GM19043 (cell line): ENCODE measurements around the gene ABCA2.
"Not testable (repeated sequence)": the region's sequence is repeated elsewhere in the genome, so short reads cannot be mapped to it uniquely, and the experiment has no call there.

Experiments used
- ATAC-seq: cut with Tn5 transposase; IDR thresholded peaks from one replicate; pipeline ENCODE4 v1.9.1; 2021; ENCODE audit warnings: low read depth; ENCODE audit not compliant: unreplicated experiment

Gene ABCA2

DNA sequence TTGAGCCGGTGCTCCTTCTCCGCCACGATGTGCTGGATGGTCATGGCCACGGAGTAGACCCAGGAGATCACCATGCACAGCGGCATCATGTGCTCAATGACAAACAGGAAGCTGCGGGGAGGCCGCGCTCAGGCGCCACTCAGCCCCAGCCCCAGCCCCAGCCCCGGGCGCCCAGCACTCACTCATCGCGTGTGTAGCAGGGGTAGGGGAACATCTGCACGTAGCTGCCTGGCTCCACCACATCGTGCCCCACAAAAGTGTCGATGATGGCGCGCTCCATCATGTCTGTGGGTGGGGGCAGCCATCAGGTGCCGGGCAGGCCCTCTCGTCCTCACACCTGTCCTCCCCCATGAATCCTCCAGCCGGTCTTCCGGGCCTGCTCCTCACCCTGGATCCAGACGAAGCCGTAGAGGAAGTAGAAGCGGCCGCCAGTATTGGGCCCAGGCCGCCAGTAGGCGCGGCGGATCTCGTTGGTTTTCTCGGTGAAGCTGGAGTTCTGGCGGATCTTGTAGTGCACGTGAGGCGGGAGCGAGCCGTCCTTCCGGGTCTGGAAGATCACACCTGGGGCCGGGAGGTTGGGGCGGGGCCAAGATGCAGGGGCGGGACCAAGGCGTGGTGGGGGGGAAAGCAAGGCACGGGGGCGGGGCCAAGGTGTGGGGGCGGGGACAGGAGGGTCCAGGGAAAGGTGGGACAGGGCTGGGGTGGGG lies 10.1 kb downstream of the ABCA2 start:
- no peak for ATAC-seq

DNA sequence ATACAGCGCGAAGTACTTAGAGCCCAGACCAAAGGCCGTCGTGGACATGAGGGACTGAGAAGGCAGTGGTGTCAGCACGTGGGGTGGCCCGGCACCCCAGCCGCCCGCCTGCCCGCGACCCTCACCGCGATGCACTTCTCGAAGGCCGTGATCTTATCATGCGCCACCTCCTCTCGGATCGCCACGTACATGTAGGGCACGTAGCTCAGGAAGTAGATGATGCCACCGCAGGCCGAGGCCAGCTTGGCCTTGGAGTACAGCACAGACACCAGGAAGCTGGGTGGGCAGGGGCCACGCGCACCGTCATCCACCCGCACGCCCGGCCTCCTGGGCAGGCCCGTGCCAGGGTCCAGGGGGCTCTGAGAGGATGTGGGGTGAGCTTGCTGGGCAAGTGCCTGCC lies 11.0 kb downstream of the ABCA2 start:
- no peak for ATAC-seq

DNA sequence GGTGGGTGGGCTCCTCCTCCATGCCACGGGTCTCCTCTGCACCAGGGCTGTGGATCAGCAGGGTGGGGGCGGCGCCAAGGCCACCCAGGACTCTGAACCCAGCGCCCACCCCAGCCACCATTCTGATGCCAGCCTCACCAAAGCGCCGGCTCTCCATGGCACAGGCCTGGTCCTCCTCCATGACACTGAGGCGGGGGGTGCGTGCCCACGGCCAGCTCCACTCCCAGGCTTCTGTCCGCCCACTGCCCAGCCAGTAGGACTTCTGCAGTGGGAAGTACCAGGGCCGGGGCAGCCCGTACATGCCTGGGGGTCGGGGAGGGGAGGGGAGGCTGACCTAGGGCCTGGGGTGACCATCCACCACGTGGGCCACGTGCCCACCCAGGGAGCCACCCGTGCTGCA lies 11.6 kb downstream of the ABCA2 start:
- ATAC-seq: no peak

DNA sequence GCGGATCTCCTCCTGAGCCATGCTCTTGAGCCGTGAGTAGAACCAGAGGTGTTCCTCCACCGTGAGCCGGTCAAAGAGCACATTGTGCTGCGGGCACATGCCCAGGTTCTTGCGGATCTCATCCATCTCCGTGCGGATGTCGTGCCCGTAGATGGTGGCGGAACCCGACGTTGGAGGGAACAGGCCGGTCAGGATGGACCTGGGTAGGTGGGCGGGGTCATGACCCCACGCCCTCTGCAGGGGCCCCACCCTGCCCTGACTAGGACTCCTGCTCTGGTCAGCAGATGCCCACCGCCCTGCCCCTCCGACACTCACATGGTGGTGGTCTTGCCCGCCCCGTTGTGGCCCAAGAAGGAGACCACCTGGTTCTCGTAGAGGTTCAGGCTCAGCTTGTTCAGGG lies 12.1 kb downstream of the ABCA2 start:
- no peak for ATAC-seq

DNA sequence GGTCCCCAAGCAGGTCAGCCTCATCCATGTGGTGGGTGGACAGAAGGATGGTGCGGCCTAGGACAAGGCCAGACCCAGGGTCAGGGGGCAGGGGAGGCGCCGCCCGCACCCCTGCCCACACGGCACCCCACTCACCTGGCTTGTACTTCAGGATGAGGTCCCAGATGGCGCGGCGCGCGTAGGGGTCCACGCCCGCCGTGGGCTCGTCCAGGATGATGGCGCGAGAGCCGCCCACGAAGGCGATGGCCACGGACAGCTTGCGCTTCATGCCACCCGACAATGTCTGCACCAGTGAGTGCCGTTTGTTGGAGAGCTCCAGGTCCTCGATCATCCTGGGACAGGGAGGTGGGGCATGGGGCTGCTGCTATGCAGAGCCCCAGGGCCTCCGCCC lies 12.5 kb downstream of the ABCA2 start:
- ATAC-seq: no peak

DNA sequence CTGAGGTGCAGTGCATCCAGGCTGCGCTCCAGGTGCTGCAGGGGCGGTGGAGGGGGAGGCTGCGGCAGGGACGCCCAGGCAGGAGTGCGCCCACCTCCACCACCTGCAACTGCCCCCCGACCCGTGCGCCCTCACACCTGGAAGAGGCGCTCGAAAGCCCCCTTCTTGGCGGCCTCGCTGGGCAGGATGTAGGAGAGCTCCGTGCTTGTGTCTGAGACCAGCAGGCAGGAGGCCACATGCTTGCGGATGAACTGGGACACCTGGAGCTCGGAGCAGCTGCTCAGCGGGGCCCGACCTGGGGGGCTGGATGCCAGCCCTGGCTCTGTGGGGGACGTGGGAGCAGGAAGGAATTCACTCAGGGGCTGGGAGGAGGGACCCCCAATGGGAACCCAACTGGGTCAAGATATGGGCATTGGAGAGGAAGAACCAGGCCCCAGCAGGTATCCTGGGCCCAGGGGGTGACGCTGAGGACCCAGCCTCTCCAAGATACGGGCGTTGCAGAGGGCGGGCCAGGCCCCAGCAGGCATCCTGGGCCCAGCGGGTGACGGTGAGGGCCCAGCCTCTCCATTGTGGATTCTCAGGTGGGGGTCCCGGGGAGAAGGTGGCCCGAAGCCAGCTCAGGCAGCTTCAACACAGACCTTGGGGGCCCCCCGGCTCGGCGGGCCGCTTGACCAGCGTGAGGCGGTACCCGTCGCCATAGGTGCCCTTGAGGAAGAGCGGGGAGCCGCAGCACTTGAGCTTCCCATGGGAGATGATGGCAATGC lies 13.1 kb downstream of the ABCA2 start:
- no peak for ATAC-seq

DNA sequence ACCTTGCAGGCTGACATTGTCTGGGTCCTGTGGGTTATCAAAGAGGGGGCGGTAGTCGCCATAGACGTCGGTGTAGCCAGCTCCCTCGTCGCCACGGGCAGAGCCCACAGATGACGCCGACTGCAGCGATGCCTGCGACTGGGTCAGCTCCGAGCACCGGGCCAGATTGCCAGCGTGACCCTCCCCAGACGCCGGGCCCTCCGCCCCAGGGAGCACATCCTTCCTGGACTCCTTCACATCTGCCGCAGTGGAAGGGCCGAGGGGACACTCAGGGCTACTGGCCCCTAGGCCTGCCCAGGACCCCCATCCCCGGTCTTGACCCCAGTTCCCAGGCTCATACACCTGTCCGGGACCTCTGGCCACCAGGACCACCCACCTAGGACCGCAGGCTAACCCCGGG lies 13.9 kb downstream of the ABCA2 start:
- ATAC-seq: no peak

DNA sequence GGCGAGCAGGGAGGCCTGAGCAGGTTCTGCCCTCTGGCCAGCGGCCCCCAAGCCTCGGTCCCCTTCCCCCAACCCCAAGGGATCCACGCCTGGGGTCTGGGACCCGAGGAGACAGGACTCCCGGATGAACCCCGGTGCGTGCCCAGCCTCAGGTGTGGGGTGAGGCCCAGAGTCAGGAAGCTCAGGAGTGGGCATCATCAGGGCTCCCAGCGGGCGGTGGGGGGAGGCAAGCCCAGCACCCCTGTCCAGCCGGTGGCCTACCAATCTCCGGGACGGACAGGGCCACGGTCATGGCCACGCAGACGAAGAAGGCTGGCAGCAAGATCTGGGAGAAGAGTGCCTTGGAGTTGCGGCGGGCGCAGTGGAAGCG lies 14.5 kb downstream of the ABCA2 start:
- no peak for ATAC-seq

DNA sequence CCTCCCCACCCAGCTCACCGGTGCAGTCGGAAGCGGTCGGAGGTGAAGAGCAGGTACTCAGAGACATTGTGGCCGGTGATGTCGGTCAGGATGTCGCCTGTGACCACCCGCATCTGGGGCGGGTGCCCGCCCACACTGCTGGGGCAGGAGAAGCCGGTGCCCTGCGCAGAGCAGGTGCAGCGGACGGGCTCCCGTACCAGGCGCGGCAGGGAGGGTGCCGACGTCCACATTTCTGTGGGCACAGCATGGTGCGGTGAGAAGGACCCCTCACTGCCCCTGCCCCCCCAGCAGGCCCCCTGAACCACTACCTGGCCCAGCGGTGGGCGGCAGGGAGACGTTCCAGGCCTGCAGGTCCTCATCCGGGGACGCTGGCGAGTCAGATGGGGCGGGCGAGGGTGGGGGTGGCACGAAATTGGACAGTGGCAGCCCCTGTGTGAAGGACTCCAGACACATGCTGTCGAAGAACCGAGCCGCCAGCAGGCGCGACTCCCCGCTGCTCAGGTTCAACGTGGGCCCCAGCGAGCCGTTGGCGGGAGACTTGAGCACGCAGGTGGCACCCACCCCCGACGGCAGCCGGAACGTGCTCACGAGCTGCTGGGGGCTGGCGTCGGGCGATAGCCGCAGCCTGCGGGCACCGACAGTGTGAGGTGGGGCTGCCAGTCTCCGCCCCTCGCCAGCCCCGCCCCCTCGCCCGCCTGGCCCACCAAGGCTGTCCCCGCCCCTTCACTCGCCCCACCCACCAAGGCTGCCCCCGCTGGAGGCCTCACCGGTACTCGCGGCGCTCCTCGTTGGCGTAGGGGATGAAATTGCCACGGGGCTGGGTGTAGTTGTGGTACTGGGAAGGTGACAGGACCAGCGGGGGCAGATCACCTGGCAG lies 15.1 kb downstream of the ABCA2 start:
- no peak for ATAC-seq

DNA sequence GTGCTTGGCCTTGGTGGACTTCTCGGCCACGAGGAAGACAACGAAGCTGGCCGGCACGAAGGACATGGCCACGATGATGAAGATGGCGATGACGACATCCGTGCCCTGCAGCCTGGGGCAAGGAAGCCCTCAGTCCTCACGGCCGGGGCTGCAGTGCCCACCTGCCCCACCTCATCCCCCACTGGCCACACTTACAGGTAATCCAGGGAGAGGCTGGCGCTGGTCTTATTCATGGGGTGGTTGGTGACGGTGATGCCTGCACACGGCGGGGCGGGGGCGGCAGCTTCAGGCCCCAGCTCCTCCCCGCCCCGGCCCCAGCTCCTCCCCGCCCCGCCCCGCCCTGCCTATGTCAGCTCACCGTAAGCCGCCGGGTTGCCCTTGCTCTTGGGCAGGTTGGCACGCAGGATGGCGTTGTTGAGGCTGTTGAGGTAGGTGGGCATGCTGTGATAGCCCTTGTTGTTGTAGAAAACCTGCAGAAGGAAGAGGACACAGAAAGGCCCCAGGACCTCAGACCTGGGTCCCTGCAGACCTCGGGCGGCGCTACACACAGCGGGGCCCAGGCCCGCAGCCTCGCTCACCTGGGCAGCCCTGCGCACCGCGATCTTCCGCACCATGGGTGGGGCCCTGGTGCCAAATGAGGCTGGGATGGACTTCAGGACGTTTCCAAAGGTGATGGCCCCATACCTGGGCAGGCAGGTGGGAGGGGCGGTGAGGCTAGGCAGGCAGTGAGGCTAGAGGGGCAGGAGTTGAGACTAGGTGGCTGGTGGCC lies 15.9 kb downstream of the ABCA2 start:
- no peak for ATAC-seq

DNA sequence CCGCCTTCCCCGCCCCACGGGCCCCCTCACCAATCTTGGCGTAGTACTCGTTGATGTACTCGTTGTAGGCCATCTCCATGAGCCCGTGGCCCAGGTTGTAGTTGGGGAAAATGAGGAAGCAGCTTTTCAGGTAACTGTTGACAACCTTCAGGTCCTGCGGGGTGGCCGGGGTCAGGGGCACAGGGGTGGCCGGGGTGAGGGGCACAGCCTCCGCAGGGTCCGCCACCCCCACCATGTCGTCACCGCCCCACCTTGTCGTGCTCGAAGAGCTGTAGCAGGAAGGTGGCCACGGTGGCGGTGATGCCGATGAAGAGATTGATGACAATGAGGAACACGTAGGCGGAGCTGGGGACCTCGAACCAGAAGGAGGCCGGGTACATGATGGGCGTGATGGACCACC lies 16.9 kb downstream of the ABCA2 start:
- no peak for ATAC-seq

DNA sequence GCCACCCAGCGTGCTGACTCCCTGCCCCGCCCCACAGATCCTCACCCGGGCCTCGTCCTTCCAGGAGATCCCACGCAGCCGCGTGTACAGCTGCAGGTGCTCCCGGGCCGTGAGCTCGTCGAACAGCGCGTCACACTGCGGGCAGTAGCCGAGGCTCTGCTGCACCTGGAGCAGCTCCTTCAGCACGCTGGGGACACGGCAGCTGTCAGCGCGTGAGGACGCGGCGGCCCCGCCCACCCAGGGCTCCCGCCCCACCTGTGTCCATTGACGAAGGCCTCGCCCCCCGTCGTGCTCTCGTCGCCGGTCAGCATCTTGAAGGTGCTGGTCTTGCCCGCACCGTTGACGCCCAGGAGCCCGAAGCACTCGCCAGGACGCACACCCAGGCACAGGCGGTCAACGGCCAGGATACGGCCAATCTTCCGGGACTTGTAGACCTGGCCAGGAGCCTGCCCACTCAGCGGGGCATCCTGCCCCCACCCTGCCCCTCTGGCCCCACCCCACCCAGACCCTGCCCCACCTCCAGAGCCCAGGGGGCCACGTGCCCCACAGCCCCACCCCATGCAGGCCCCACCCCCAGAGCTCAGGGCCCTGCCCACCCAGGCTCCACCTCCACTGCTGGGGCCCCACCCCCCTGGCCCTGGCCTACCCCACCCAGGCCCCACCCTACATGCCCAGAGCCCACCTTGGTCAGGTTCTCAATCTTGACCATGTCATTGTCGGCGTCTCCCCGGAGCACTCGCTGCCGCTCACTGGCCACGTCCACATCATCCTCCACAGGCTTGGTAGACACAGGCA lies 17.9 kb downstream of the ABCA2 start:
- no peak for ATAC-seq

DNA sequence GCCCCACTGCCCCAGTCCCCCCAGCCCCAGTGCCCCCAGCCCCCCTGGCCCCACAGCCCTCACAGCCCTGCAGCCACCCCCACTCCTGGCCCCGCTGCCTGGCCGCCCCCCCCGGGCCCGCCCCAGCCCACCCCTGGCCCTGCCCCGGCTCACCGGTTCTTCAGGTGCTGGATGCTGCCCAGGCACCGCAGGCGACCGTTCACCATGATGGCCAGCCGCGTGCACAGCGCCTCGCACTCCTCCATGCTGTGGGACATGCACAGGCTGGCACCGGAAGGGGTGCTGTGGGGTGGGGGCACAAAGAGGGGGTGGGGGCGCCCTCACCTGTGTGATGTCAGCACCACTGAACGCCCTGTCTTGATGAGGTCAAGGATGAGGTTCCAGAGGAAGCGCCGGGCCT lies 18.8 kb downstream of the ABCA2 start:
- ATAC-seq: no peak

DNA sequence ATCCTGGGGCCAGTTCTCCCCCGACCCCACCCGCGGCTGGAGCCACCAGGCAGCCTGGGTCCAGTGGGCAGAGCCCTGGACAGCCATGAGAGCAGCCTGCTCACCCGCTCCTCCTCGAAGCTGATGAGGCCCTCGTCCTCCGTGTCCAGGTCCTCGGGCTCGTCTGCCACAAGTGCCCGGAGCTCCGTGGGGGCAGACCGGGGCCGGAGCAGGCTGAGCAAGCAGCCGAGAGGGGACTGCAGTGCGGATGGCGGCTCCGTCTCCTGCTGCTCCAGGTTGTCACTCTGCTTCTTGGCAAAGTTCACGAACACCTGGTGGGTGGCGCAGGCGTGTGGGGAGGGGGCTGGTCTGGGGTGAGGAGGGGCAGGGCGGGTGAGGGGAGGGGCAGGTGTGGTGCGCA lies 19.7 kb downstream of the ABCA2 start:
- ATAC-seq: no peak

DNA sequence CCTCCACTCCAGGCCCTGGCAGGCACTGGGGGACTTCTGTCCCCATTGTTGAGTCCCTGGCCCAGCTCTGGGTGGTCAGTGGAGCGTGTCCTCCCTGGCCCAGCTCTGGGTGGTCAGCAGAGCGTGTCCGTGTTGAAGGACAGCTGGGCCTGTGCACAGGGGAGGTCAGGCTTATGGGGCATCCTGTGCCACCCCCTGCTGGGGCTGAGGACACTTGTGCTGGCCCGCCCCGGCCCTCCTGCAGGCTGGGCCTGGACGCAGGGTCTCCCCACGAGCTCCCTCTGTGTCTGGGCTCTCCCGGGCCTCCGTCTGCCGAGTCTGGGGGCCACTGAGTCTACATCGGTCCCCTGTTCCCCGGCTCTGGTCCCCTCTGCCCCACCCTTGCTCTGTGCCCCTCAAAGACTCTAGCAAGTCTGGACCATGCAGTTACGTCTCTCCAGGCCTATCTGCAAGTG lies 20.2 kb downstream of the ABCA2 start:
- ATAC-seq: no peak

DNA sequence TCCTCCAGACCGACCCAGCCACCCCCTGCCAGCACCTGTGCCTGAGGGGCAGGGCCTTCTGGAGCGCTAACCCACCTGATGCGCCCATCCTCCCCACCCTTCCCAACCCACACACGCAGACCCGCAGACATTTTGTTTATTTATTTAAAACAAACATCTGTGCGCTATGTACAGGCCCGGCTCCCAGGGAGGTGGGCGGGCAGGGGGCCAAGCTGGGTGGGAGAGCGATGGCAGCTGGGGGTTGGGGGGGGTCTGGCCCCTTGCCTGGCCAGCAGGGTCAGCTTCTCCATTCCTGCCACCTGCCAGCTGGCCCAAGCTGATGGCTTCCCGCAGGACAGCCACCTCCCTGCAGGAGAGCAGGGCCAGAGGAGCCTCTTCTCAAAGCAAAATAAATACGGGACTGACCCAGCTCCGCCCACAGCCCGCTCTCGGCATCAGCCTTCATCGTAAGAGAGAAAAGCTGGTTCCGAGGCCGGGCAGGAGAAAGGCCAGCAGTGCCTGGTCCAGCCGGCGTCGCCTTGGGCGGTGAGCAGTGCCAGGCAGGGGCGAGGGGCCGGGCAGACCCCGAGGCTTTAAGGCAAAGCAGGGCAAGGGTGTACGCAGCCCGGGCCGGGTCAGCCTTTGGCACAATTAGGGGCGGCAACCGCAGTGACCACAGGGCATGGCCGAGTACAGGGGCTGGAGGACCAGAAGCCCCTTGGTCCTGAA lies 20.8 kb downstream of the ABCA2 start:
- no peak for ATAC-seq

DNA sequence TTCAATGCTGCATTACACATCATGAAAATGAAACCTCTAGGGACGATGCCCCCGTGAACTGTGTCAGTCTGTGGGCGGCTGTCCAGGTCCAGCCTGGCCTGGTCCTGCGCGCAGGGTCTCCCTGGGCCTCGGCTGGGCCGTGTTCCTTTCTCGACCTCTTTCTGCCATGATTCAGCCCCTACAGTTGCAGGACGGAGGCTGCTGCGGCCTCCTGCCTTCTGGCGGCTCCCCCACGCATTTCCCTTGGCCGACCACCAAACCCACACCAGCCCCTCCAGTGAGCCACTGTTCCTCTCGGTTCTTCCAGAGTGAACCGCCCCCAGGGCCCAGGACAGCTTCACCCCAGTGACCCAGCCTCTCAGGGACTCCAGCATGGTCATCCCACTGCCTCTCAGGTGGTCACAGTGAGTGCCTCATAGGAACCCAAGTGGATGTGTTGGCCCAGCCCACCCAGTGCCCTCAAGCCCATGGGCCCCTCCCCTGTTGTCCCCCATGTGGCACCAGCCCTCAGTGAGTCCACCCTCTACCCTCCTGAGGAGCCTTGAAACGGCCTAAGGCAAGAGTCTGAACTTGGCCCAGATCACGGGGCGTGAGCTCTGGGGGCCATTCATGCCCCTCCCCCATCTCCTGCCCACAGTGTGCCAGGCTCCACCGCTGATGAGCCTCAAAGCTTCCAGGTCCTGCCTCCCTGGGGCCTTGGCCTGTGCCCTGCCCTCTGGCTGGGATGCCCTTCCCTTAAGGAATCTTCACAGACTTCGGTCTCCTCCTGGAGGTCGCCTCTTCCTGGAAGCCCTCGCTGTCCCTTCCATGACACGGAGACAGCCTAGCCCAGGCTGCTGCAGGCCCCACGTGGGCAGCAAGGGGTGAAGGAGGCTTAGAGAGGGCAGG lies 21.7 kb downstream of the ABCA2 start:
- no peak for ATAC-seq

DNA sequence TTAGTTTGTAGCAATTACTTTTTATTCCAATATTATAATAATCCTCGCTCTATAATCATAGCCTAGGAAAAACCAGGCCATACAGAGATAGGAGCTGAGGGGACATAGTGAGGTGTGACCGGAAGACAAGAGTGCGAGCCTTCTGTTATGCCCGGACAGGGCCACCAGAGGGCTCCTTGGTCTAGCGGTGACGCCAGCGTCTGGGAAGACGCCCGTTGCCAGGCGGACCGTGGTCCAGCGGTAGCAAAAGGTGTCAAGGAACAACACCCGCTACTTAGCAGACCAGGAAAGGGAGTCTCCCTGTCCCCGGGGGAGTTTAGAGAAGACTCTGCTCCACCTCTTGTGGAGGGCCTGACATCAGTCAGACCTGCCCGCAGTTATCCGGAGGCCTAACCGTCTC lies 23.8 kb downstream of the ABCA2 start:
- ATAC-seq: not testable (repeated sequence)
